Central memory CD4-positive, alpha-beta T cell (primary cell): ENCODE results near the gene ITGBL1.

Experiments
- DNase-seq: peaks from one replicate; pipeline ENCODE4 v3.0.0; 2022

Gene ITGBL1

GRCh38 chr13:101763191-101763590 is 310.7 kb downstream of the ITGBL1 start:
- no peak for DNase-seq
